NCI-H2107 treated with DMSO at 0.1 percent for 48 hours (cell line): ENCODE data around the gene GOLT1B.

Experiments
- DNase-seq: peaks from one replicate; lab custom pipeline; 2025; ENCODE audit not compliant: unreplicated experiment; lab: John Stamatoyannopoulos, UW

Gene GOLT1B

GRCh38 chr12:21561158-21561557, 59.6 kb downstream of the GOLT1B start:
- DNase-seq, result no peak

DNA sequence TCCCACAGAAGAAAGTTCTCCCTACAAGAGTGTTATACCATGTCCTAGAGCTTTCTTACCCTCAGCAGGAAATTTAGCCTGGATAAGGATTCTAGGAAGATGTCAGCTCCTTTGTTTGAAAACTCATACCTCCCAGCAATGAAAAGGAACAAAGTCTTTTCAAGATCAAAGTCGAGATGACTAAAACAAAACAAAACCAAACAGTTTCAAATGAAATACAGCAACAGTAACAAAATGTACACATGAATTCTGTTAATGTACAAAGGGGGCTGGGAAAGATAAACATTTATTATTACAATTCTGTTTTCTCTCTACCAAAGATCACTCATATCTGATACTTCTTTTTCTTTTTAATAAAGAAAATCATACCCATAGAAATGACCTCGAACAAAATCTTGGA, 61.3 kb downstream of the GOLT1B start:
- no peak for DNase-seq

GRCh38 chr12:21566223-21566906, 64.8 kb downstream of the GOLT1B start:
- DNase-seq, result no peak

- no peak for DNase-seq
Measured at GRCh38 chr12:21566907-21567394, 65.4 kb downstream of the GOLT1B start.
